ENCODE results near the gene SEPTIN5. TPM values are rescaled to one million over a fixed set of nuclear protein-coding genes. Genes with fewer than 3 reads are reported as not detected.

SEPTIN5 gene
- total and polyA plus RNA-seq, 2 experiments from 2014 or later = 4.3 to 17.2 TPM

- Histone ChIP-seq H3K79me2 (replicated peaks; ENCODE audit: insufficient read depth) (no peaks in the 10 kb centered on the region), H3K4me2 (no peak overlapping the region), H3K27ac (ENCODE audit: low read depth) (no peak overlapping the region), H2AFZ (no peak overlapping the region), H3K4me3 (no peak overlapping the region), H3K4me1 (ENCODE audit: insufficient read depth) (no peaks in the 10 kb centered on the region), H4K20me1 (replicated peaks; ENCODE audit: insufficient read depth) (no peaks in the 10 kb centered on the region), H3F3A (replicated peaks; ENCODE audit: low read depth) (no peaks in the 10 kb centered on the region), H3K27me3 (ENCODE audit: insufficient read depth) (no peaks in the 10 kb centered on the region), H3K9me2 (ENCODE audit: insufficient read depth) (no peaks in the 10 kb centered on the region), H3K36me3 (ENCODE audit: insufficient read depth) (no peaks in the 10 kb centered on the region)
- Mint-ChIP-seq H3K9me3 (no peaks in the 10 kb centered on the region), H3K27me3 (ENCODE audit: insufficient read depth, low read depth, poor library complexity) (peaks cover 7% of the 10 kb centered on the region), H3K4me3 (no peak overlapping the region), H3K27ac (no peak overlapping the region), H3K4me1 (peaks cover 6% of the 10 kb centered on the region), H3K36me3 (ENCODE audit: low read depth) (no peaks in the 10 kb centered on the region)
- ATAC-seq (peak; percentile 11; the same call in 2 of the 3 replicates), DNase-seq (ENCODE audit: low spot score) (no peak)
- TF ChIP-seq ZNF462 (CRISPR knock-in tag; IDR thresholded peaks at IDR 0.05) (no peak), STAT1 (IDR thresholded peaks at IDR 0.05; ENCODE audit: unreplicated experiment) (no peak), REST (IDR thresholded peaks at IDR 0.05; ENCODE audit: unreplicated experiment) (no peak)
Measured at GRCh38 chr22:19738664-19739447, 24.6 kb downstream of the SEPTIN5 start.
